Fibroblast of the aortic adventitia (primary cell): ENCODE results near the gene MEIS1. TPM values are rescaled to one million over a fixed set of nuclear protein-coding genes. Genes with fewer than 3 reads are reported as not detected.

Experiments used
- DNase-seq: peaks from one replicate; pipeline ENCODE4 v3.0.0-alpha.2; 2010; ENCODE audit warnings: low read depth
- H3K4me3 ChIP-seq: 2 replicates; pipeline ENCODE4 v1.5.1; 2011; ENCODE audit warnings: low read depth, mild to moderate bottlenecking, control low read depth, low read length, moderate library complexity
- CTCF ChIP-seq: IDR thresholded peaks from 2 replicates; pipeline ENCODE4 v1.5.1; 2011; ENCODE audit warnings: mild to moderate bottlenecking, low read length, control low read depth, inconsistent platforms; ENCODE audit not compliant: insufficient read depth
- total RNA-seq: library from RNA; depleted of rRNA; stranded (reverse); fragments of >200 nt; gene quantifications from 2 replicates; pipeline ENCODE4 v1.2.3, GENCODE V29; 2012; ENCODE audit warnings: low replicate concordance

The MEIS1 gene
- total RNA-seq, 1 donor: 78.2 TPM

GRCh38 chr2:66553370-66553769 lies 118.4 kb downstream of the MEIS1 start:
- H3K4me3 ChIP-seq: no peak overlapping the region
- no peak for TF ChIP-seq CTCF
- no peak for DNase-seq

GRCh38 chr2:66555091-66555490 lies 120.2 kb downstream of the MEIS1 start:
- peak; percentile 60 for DNase-seq
- no peak overlapping the region for H3K4me3 ChIP-seq
- TF ChIP-seq CTCF: no peak

- peak; percentile 45 for DNase-seq
- no peak overlapping the region for H3K4me3 ChIP-seq
- TF ChIP-seq CTCF: no peak
These were observed 120.8 kb downstream of the MEIS1 start for GRCh38 chr2:66555501-66556324.

- no peak for TF ChIP-seq CTCF
- no peak for DNase-seq
- no peak overlapping the region for H3K4me3 ChIP-seq
These were observed 124.7 kb downstream of the MEIS1 start for GRCh38 chr2:66559672-66560071.

GRCh38 chr2:66560683-66561082 lies 125.8 kb downstream of the MEIS1 start:
- H3K4me3 ChIP-seq: no peak overlapping the region
- DNase-seq: peak; percentile 75
- TF ChIP-seq CTCF: no peak

GRCh38 chr2:66561645-66562303 lies 126.8 kb downstream of the MEIS1 start:
- TF ChIP-seq CTCF: no peak
- no peak overlapping the region for H3K4me3 ChIP-seq
- peak; percentile 46 for DNase-seq
